ENCODE measurements around the gene OLFM2. TPM values are rescaled to one million over a fixed set of nuclear protein-coding genes. Genes with fewer than 3 reads are reported as not detected.

OLFM2 gene
- total RNA-seq, 1 experiment from 2014 or later, result 3.4 TPM

DNA sequence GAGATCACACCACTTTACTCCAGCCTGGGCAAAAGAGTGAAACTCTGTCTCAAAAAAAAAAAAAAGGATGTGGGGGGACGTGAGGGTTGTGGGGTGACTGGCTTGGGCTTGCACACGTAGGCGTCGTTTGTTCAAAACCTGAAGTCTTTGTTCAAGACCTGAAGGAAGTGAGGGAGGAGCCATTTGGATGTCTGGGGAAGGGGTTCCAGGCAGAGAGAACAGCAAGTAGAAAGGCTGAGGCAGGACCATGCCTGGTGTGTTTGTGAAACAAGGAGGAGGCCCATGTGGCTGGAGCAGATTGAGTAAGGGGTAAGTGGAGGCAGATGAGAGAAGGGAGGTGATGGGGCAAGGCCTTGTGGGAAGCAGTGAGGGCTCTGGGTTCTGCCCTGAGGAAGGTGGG is 73.4 kb downstream of the OLFM2 start:
- Histone ChIP-seq H3K4me2 (no peak overlapping the region), H3K79me2 (ENCODE audit: low read depth) (no peaks in the 10 kb centered on the region), H3K4me1 (replicated peaks; ENCODE audit: insufficient read depth) (no peaks in the 10 kb centered on the region), H3K27me3 (ENCODE audit: insufficient read depth, low read depth) (peaks cover 14% of the 10 kb centered on the region; the same call in 1 of the 2 replicates), H2AFZ (no peak overlapping the region), H3K36me3 (ENCODE audit: low read depth) (no peaks in the 10 kb centered on the region), H3K4me3 (no peak overlapping the region), H3K27ac (no peak overlapping the region), H3F3A (ENCODE audit: insufficient read depth, low read depth) (no peaks in the 10 kb centered on the region), H3K9me2 (ENCODE audit: insufficient read depth) (no peaks in the 10 kb centered on the region), H4K20me1 (ENCODE audit: insufficient read depth) (no peaks in the 10 kb centered on the region), H3K9me3 (ENCODE audit: insufficient read depth, low read depth) (no peaks in the 10 kb centered on the region)
- no peak for DNase-seq
- ChIA-PET CTCF (no interaction called here), POLR2A (ENCODE audit: unreplicated experiment) (no interaction called here)
- BruUV-seq (replicated peaks), result no TSS peak
- intact Hi-C loops (cut with micrococcal nuclease; ENCODE audit: unreplicated experiment), result no loop called here
- no peak for TF ChIP-seq EZH2 (IDR thresholded peaks at IDR 0.05; ENCODE audit: low read depth)
- TF ChIP-seq, protein P1, sequence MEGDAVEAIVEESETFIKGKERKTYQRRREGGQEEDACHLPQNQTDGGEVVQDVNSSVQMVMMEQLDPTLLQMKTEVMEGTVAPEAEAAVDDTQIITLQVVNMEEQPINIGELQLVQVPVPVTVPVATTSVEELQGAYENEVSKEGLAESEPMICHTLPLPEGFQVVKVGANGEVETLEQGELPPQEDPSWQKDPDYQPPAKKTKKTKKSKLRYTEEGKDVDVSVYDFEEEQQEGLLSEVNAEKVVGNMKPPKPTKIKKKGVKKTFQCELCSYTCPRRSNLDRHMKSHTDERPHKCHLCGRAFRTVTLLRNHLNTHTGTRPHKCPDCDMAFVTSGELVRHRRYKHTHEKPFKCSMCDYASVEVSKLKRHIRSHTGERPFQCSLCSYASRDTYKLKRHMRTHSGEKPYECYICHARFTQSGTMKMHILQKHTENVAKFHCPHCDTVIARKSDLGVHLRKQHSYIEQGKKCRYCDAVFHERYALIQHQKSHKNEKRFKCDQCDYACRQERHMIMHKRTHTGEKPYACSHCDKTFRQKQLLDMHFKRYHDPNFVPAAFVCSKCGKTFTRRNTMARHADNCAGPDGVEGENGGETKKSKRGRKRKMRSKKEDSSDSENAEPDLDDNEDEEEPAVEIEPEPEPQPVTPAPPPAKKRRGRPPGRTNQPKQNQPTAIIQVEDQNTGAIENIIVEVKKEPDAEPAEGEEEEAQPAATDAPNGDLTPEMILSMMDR (conservative IDR thresholded peaks at IDR 0.05), result no peak

- H3K4me3 ChIP-seq, result no peak overlapping the region
- BruUV-seq (replicated peaks), result no TSS peak
- no peaks in the 10 kb centered on the region for H3K9me2 ChIP-seq (ENCODE audit: insufficient read depth)
- no peak overlapping the region for H2AFZ ChIP-seq
- no peaks in the 10 kb centered on the region for H3K4me1 ChIP-seq (replicated peaks; ENCODE audit: insufficient read depth)
- CTCF ChIA-PET, result no interaction called here
- H3K36me3 ChIP-seq (ENCODE audit: low read depth), result no peaks in the 10 kb centered on the region
- no peaks in the 10 kb centered on the region for H3F3A ChIP-seq (ENCODE audit: insufficient read depth, low read depth)
- DNase-seq, result no peak
- H3K79me2 ChIP-seq (ENCODE audit: low read depth), result no peaks in the 10 kb centered on the region
- peaks cover 14% of the 10 kb centered on the region; the same call in 1 of the 2 replicates for H3K27me3 ChIP-seq (ENCODE audit: insufficient read depth, low read depth)
- no peaks in the 10 kb centered on the region for H4K20me1 ChIP-seq (ENCODE audit: insufficient read depth)
- H3K27ac ChIP-seq, result no peak overlapping the region
- POLR2A ChIA-PET (ENCODE audit: unreplicated experiment), result no interaction called here
- H3K4me2 ChIP-seq, result no peak overlapping the region
- H3K9me3 ChIP-seq (ENCODE audit: insufficient read depth, low read depth), result no peaks in the 10 kb centered on the region
- intact Hi-C loops (cut with micrococcal nuclease; ENCODE audit: unreplicated experiment), result no loop called here
- TF ChIP-seq, protein P1 (conservative IDR thresholded peaks at IDR 0.05), result no peak
- TF ChIP-seq EZH2 (IDR thresholded peaks at IDR 0.05; ENCODE audit: low read depth), result no peak
These were observed 74.8 kb downstream of the OLFM2 start for GRCh38 chr19:9861503-9861902.

- TF ChIP-seq, protein P1 (conservative IDR thresholded peaks at IDR 0.05), result no peak
- no peak for TF ChIP-seq EZH2 (IDR thresholded peaks at IDR 0.05; ENCODE audit: low read depth)
- ChIA-PET CTCF (interaction anchor here (0.6 kb wide), 1 partner anchor 561 kb away, joined by 5 read pairs; no protein-coding TSS in a partner anchor), POLR2A (ENCODE audit: unreplicated experiment) (no interaction called here)
- DNase-seq, result no peak
- Histone ChIP-seq H3K79me2 (ENCODE audit: low read depth) (no peaks in the 10 kb centered on the region), H3K4me2 (no peak overlapping the region), H3K36me3 (ENCODE audit: low read depth) (no peaks in the 10 kb centered on the region), H3K9me3 (ENCODE audit: insufficient read depth, low read depth) (no peaks in the 10 kb centered on the region), H3F3A (ENCODE audit: insufficient read depth, low read depth) (no peaks in the 10 kb centered on the region), H3K4me3 (no peak overlapping the region), H3K9me2 (ENCODE audit: insufficient read depth) (no peaks in the 10 kb centered on the region), H2AFZ (no peak overlapping the region), H3K27me3 (ENCODE audit: insufficient read depth, low read depth) (peaks cover 14% of the 10 kb centered on the region; the same call in 1 of the 2 replicates), H3K4me1 (replicated peaks; ENCODE audit: insufficient read depth) (no peaks in the 10 kb centered on the region), H4K20me1 (ENCODE audit: insufficient read depth) (no peaks in the 10 kb centered on the region), H3K27ac (no peak overlapping the region)
- BruUV-seq (replicated peaks), result no TSS peak
- intact Hi-C loops (cut with micrococcal nuclease; ENCODE audit: unreplicated experiment), result no loop called here
These were observed 75.9 kb downstream of the OLFM2 start for GRCh38 chr19:9860407-9860806.
